Measurements from ENCODE around the gene PCDHA11.

PCDHA11 gene

GRCh38 chr5:140862441-140863295 is 6.1 kb upstream of the PCDHA11 start:
- TF ChIP-seq PPARA (CRISPR knock-in tag; IDR thresholded peaks at IDR 0.05; ENCODE audit: borderline replicate concordance) (no peak), CSRNP3 (CRISPR knock-in tag; IDR thresholded peaks at IDR 0.05) (no peak), GLIS3 (CRISPR knock-in tag; IDR thresholded peaks at IDR 0.05) (no peak), TCF4 (CRISPR knock-in tag; IDR thresholded peaks at IDR 0.05; ENCODE audit: borderline replicate concordance) (no peak), ARNTL (CRISPR knock-in tag; IDR thresholded peaks at IDR 0.05; ENCODE audit: borderline replicate concordance, low read depth) (no peak), ISL1 (CRISPR knock-in tag; IDR thresholded peaks at IDR 0.05) (no peak), ZFP30 (CRISPR knock-in tag; IDR thresholded peaks at IDR 0.05) (no peak), ZC3H10 (CRISPR knock-in tag; IDR thresholded peaks at IDR 0.05) (no peak), TOX (CRISPR knock-in tag; IDR thresholded peaks at IDR 0.05; ENCODE audit: borderline replicate concordance) (no peak), ZNF565 (CRISPR knock-in tag; conservative IDR thresholded peaks at IDR 0.05; ENCODE audit: low read depth) (no peak)
- ATAC-seq: no peak

- ATAC-seq: no peak
- TF ChIP-seq PATZ1 (CRISPR knock-in tag; IDR thresholded peaks at IDR 0.05; ENCODE audit: borderline replicate concordance) (no peak), CSDC2 (CRISPR knock-in tag; IDR thresholded peaks at IDR 0.05) (no peak), TSHZ2 (CRISPR knock-in tag; IDR thresholded peaks at IDR 0.05) (no peak), CREB5 (CRISPR knock-in tag; IDR thresholded peaks at IDR 0.05; ENCODE audit: low read depth) (no peak), CSRNP3 (CRISPR knock-in tag; IDR thresholded peaks at IDR 0.05) (no peak), ZFP3 (CRISPR knock-in tag; IDR thresholded peaks at IDR 0.05) (no peak), SNAI2 (CRISPR knock-in tag; IDR thresholded peaks at IDR 0.05) (no peak), ZFP30 (CRISPR knock-in tag; IDR thresholded peaks at IDR 0.05) (no peak), ZC3H10 (CRISPR knock-in tag; IDR thresholded peaks at IDR 0.05) (no peak), RARB (CRISPR knock-in tag; IDR thresholded peaks at IDR 0.05) (no peak), ESRRG (CRISPR knock-in tag; IDR thresholded peaks at IDR 0.05) (no peak), TOX (CRISPR knock-in tag; IDR thresholded peaks at IDR 0.05; ENCODE audit: borderline replicate concordance) (no peak), PPARA (CRISPR knock-in tag; IDR thresholded peaks at IDR 0.05; ENCODE audit: borderline replicate concordance) (no peak)
Observed at GRCh38 chr5:140869555-140869886, 764 bp downstream of the PCDHA11 start.

GRCh38 chr5:140870221-140871201 is 1.8 kb downstream of the PCDHA11 start:
- TF ChIP-seq CREB5 (CRISPR knock-in tag; IDR thresholded peaks at IDR 0.05; ENCODE audit: low read depth) (no peak), BACH2 (CRISPR knock-in tag; IDR thresholded peaks at IDR 0.05; ENCODE audit: borderline replicate concordance) (no peak), POU6F1 (CRISPR knock-in tag; IDR thresholded peaks at IDR 0.05; ENCODE audit: borderline replicate concordance, low read depth) (no peak), ZC3H10 (CRISPR knock-in tag; IDR thresholded peaks at IDR 0.05) (no peak), ARNTL (CRISPR knock-in tag; IDR thresholded peaks at IDR 0.05; ENCODE audit: borderline replicate concordance, low read depth) (no peak), RARB (CRISPR knock-in tag; IDR thresholded peaks at IDR 0.05) (no peak), TCF4 (CRISPR knock-in tag; IDR thresholded peaks at IDR 0.05; ENCODE audit: borderline replicate concordance) (no peak), GLIS3 (CRISPR knock-in tag; IDR thresholded peaks at IDR 0.05) (no peak), ZNF565 (CRISPR knock-in tag; conservative IDR thresholded peaks at IDR 0.05; ENCODE audit: low read depth) (no peak), ZNF70 (CRISPR knock-in tag; IDR thresholded peaks at IDR 0.05) (no peak), ZNF8 (CRISPR knock-in tag; IDR thresholded peaks at IDR 0.05) (no peak)
- no peak for ATAC-seq
